GM23338 (cell line): ENCODE measurements around the gene FSHB. TPM values are rescaled to one million over a fixed set of nuclear protein-coding genes. Genes with fewer than 3 reads are reported as not detected.

ENCODE experiments used
- ATAC-seq: fragments of 200-7000 bp; cut with Tn5 transposase; 3 replicates; pipeline ENCODE4 v1.9.1; 2020
- DNase-seq: peaks from one replicate; pipeline ENCODE4 v3.0.0-alpha.2; 2015; ENCODE audit warnings: low spot score
- H2AFZ ChIP-seq: fragments of 200-600 bp; sonication (generic); 2 replicates; pipeline ENCODE4 v1.8.0; 2016; ENCODE audit warnings: antibody characterized with exemption, mild to moderate bottlenecking, moderate library complexity
- H3F3A ChIP-seq: fragments of 200-600 bp; sonication (generic); replicated peaks from 2 replicates; pipeline ENCODE4 v1.8.0; 2017; ENCODE audit warnings: antibody characterized with exemption, mixed run types, low read depth
- H3K27ac ChIP-seq: fragments of 200-600 bp; sonication (generic); 2 replicates; pipeline ENCODE4 v1.6.1; 2016; ENCODE audit warnings: low read depth
- H3K27me3 ChIP-seq: fragments of 200-600 bp; sonication (generic); 2 replicates; pipeline ENCODE4 v1.8.0; 2016; ENCODE audit warnings: mild to moderate bottlenecking, mixed run types, moderate library complexity; ENCODE audit not compliant: insufficient read depth
- H3K36me3 ChIP-seq: fragments of 200-600 bp; sonication (generic); 2 replicates; pipeline ENCODE4 v1.8.0; 2016; ENCODE audit warnings: mild to moderate bottlenecking; ENCODE audit not compliant: insufficient read depth
- H3K4me1 ChIP-seq: fragments of 200-600 bp; sonication (generic); 2 replicates; pipeline ENCODE4 v1.8.0; 2016; ENCODE audit warnings: mild to moderate bottlenecking, moderate library complexity; ENCODE audit not compliant: insufficient read depth
- H3K4me2 ChIP-seq: fragments of 200-600 bp; sonication (generic); 2 replicates; pipeline ENCODE4 v1.7.1; 2017; ENCODE audit warnings: mixed run types
- H3K4me3 ChIP-seq: fragments of 200-600 bp; sonication (generic); 2 replicates; pipeline ENCODE4 v1.6.1; 2016; ENCODE audit warnings: mixed run types
- H3K79me2 ChIP-seq: fragments of 200-600 bp; sonication (generic); replicated peaks from 2 replicates; pipeline ENCODE4 v1.8.0; 2017; ENCODE audit warnings: mild to moderate bottlenecking; ENCODE audit not compliant: insufficient read depth
- H3K9me2 ChIP-seq: fragments of 200-600 bp; sonication (generic); 2 replicates; pipeline ENCODE4 v1.8.0; 2017; ENCODE audit not compliant: insufficient read depth
- H4K20me1 ChIP-seq: fragments of 200-600 bp; sonication (generic); replicated peaks from 2 replicates; pipeline ENCODE4 v1.8.0; 2017; ENCODE audit warnings: mild to moderate bottlenecking; ENCODE audit not compliant: insufficient read depth
- H3K27ac Mint-ChIP-seq: 2 replicates; pipeline ENCODE4 v1.8.0; 2020; ENCODE audit warnings: inconsistent platforms, mild to moderate bottlenecking, moderate library complexity, mixed read lengths
- H3K27me3 Mint-ChIP-seq: 3 replicates; pipeline ENCODE4 v1.8.0; 2022; ENCODE audit warnings: low read depth, mild to moderate bottlenecking, moderate library complexity, mixed read lengths, inconsistent platforms; ENCODE audit not compliant: insufficient read depth, poor library complexity
- H3K36me3 Mint-ChIP-seq: 3 replicates; pipeline ENCODE4 v1.8.0; 2021; ENCODE audit warnings: low read depth, mild to moderate bottlenecking, inconsistent platforms, moderate library complexity, mixed read lengths
- H3K4me1 Mint-ChIP-seq: 3 replicates; pipeline ENCODE4 v1.8.0; 2020; ENCODE audit warnings: mild to moderate bottlenecking, inconsistent platforms, mixed read lengths
- H3K4me3 Mint-ChIP-seq: 3 replicates; pipeline ENCODE4 v1.8.0; 2021; ENCODE audit warnings: moderate library complexity, mild to moderate bottlenecking, inconsistent platforms, mixed read lengths
- H3K9me3 Mint-ChIP-seq: 3 replicates; pipeline ENCODE4 v1.8.0; 2020; ENCODE audit warnings: moderate library complexity, mild to moderate bottlenecking, inconsistent platforms, mixed read lengths
- ETS1 ChIP-seq: IDR thresholded peaks from 2 replicates; pipeline ENCODE4 v1.6.1; 2016; ENCODE audit warnings: antibody characterized with exemption
- EZH2 ChIP-seq: fragments of 200-600 bp; sonication (generic); IDR thresholded peaks from one replicate; pipeline ENCODE4 v1.8.0; 2017; ENCODE audit warnings: antibody characterized with exemption, mild to moderate bottlenecking, low read depth; ENCODE audit not compliant: unreplicated experiment
- NANOG ChIP-seq: IDR thresholded peaks from 2 replicates; pipeline ENCODE4 v1.6.1; 2016; ENCODE audit warnings: antibody characterized with exemption, borderline replicate concordance
- ZNF114 ChIP-seq: fragments of 250-450 bp; sonication (Bioruptor Pico); IDR thresholded peaks from 2 replicates; pipeline ENCODE4 v1.5.0; 2020; ENCODE audit warnings: mild to moderate bottlenecking, moderate library complexity
- ZNF331 ChIP-seq: fragments of 250-450 bp; sonication (Bioruptor Pico); IDR thresholded peaks from 2 replicates; pipeline ENCODE4 v1.5.0; 2020; ENCODE audit warnings: low read depth, mild to moderate bottlenecking, moderate library complexity
- polyA plus RNA-seq: library from polyadenylated mRNA; unstranded; fragments of >200 nt; fragmentation: Nextera tagmentation; extraction: Ambion mirVana; gene quantifications from 2 replicates; pipeline ENCODE4 v1.2.1, GENCODE V29; 2016
- total RNA-seq: library from RNA; depleted of rRNA; stranded (reverse); fragments of >200 nt; shearing (Covaris generic); gene quantifications from 2 replicates; pipeline ENCODE4 v1.2.3, GENCODE V29; 2014
- TF ChIP-seq, protein P1 (sequence below): fragments of 250-450 bp; sonication (Bioruptor Pico); IDR thresholded peaks from 2 replicates; pipeline ENCODE4 v1.5.0; 2020; ENCODE audit warnings: mild to moderate bottlenecking, moderate library complexity
- TF ChIP-seq, protein P2 (sequence below), 2 experiments: fragments of 200-600 bp in 1 of 2; sonication (generic) in 1 of 2; conservative IDR thresholded peaks; 2 replicates each; pipeline versions ENCODE4 v1.5.1 to v1.6.1; 2016 to 2017; ENCODE audit warnings: antibody characterized with exemption in 2 of 2, low read depth in 2 of 2, mild to moderate bottlenecking in 2 of 2, moderate library complexity in 1 of 2
- TF ChIP-seq, protein P3 (sequence below): IDR thresholded peaks from one replicate; pipeline ENCODE4 v1.6.1; 2018; ENCODE audit warnings: antibody characterized with exemption; ENCODE audit not compliant: unreplicated experiment

The FSHB gene
- total and polyA plus RNA-seq, 2 experiments from 2014 or later: not detected

GRCh38 chr11:30203850-30204249 lies 27.0 kb upstream of the FSHB start (continued):
- TF ChIP-seq, protein P1, sequence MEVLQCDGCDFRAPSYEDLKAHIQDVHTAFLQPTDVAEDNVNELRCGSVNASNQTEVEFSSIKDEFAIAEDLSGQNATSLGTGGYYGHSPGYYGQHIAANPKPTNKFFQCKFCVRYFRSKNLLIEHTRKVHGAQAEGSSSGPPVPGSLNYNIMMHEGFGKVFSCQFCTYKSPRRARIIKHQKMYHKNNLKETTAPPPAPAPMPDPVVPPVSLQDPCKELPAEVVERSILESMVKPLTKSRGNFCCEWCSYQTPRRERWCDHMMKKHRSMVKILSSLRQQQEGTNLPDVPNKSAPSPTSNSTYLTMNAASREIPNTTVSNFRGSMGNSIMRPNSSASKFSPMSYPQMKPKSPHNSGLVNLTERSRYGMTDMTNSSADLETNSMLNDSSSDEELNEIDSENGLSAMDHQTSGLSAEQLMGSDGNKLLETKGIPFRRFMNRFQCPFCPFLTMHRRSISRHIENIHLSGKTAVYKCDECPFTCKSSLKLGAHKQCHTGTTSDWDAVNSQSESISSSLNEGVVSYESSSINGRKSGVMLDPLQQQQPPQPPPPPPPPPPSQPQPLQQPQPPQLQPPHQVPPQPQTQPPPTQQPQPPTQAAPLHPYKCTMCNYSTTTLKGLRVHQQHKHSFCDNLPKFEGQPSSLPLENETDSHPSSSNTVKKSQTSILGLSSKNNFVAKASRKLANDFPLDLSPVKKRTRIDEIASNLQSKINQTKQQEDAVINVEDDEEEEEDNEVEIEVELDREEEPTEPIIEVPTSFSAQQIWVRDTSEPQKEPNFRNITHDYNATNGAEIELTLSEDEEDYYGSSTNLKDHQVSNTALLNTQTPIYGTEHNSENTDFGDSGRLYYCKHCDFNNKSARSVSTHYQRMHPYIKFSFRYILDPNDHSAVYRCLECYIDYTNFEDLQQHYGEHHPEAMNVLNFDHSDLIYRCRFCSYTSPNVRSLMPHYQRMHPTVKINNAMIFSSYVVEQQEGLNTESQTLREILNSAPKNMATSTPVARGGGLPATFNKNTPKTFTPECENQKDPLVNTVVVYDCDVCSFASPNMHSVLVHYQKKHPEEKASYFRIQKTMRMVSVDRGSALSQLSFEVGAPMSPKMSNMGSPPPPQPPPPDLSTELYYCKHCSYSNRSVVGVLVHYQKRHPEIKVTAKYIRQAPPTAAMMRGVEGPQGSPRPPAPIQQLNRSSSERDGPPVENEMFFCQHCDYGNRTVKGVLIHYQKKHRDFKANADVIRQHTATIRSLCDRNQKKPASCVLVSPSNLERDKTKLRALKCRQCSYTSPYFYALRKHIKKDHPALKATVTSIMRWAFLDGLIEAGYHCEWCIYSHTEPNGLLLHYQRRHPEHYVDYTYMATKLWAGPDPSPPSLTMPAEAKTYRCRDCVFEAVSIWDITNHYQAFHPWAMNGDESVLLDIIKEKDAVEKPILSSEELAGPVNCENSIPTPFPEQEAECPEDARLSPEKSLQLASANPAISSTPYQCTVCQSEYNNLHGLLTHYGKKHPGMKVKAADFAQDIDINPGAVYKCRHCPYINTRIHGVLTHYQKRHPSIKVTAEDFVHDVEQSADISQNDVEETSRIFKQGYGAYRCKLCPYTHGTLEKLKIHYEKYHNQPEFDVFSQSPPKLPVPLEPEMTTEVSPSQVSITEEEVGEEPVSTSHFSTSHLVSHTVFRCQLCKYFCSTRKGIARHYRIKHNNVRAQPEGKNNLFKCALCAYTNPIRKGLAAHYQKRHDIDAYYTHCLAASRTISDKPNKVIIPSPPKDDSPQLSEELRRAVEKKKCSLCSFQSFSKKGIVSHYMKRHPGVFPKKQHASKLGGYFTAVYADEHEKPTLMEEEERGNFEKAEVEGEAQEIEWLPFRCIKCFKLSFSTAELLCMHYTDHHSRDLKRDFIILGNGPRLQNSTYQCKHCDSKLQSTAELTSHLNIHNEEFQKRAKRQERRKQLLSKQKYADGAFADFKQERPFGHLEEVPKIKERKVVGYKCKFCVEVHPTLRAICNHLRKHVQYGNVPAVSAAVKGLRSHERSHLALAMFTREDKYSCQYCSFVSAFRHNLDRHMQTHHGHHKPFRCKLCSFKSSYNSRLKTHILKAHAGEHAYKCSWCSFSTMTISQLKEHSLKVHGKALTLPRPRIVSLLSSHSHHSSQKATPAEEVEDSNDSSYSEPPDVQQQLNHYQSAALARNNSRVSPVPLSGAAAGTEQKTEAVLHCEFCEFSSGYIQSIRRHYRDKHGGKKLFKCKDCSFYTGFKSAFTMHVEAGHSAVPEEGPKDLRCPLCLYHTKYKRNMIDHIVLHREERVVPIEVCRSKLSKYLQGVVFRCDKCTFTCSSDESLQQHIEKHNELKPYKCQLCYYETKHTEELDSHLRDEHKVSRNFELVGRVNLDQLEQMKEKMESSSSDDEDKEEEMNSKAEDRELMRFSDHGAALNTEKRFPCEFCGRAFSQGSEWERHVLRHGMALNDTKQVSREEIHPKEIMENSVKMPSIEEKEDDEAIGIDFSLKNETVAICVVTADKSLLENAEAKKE: peak; percentile 77
- TF ChIP-seq, protein P2, sequence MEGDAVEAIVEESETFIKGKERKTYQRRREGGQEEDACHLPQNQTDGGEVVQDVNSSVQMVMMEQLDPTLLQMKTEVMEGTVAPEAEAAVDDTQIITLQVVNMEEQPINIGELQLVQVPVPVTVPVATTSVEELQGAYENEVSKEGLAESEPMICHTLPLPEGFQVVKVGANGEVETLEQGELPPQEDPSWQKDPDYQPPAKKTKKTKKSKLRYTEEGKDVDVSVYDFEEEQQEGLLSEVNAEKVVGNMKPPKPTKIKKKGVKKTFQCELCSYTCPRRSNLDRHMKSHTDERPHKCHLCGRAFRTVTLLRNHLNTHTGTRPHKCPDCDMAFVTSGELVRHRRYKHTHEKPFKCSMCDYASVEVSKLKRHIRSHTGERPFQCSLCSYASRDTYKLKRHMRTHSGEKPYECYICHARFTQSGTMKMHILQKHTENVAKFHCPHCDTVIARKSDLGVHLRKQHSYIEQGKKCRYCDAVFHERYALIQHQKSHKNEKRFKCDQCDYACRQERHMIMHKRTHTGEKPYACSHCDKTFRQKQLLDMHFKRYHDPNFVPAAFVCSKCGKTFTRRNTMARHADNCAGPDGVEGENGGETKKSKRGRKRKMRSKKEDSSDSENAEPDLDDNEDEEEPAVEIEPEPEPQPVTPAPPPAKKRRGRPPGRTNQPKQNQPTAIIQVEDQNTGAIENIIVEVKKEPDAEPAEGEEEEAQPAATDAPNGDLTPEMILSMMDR (conservative IDR thresholded peaks at IDR 0.05; ENCODE audit: low read depth in 2 of 2): no peak

DNA sequence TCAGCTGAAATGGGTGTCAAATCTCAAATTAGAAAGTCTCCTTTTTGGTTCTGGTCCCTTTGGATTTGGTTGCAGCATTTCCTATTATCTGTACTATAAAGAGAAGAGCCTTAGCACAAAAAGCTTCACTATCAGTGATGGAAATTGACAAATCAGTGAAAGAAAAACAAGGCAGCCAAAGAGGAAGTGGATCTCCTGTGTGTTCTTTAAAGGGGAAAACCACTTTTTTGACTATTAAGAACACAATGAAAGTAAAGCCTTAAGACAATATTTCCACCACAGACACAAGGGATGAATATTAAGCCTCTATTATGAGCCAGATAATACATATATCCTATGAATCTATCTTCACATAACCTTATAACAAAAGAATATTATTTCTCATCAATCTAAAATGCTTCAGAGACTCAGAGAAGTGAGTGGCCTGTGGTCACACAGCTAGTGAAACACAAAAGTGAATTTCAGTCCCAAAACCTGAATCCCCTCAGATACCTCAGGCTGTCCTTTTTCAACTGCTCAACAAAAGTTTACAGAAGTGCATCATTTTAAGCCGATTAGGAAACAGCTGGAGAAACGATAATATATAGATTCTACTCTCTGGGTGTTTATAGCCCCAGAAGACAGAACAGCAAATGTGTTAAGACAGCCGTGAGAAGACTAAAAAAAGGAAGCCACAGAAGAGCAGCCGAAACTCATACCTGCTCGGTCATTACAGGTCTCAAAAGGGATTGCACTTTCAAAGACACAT lies 24.4 kb upstream of the FSHB start:
- H3F3A ChIP-seq: no peaks in the 10 kb centered on the region
- Mint-ChIP-seq H3K4me3 (no peak overlapping the region), H3K27me3 (peaks cover 4% of the 10 kb centered on the region), H3K36me3 (no peaks in the 10 kb centered on the region), H3K9me3 (no peaks in the 10 kb centered on the region; the same call in 2 of the 3 replicates), H3K4me1 (peaks cover 14% of the 10 kb centered on the region), H3K27ac (no peak overlapping the region)
- H3K9me2 ChIP-seq: no peaks in the 10 kb centered on the region
- H2AFZ ChIP-seq: no peak overlapping the region
- no peak overlapping the region for H3K4me3 ChIP-seq
- no peak for ATAC-seq
- no peak overlapping the region for H3K27ac ChIP-seq
- no peaks in the 10 kb centered on the region for H3K27me3 ChIP-seq
- H3K79me2 ChIP-seq: no peaks in the 10 kb centered on the region
- H3K4me2 ChIP-seq: no peak overlapping the region
- no peaks in the 10 kb centered on the region for H4K20me1 ChIP-seq
- no peak for DNase-seq
- H3K4me1 ChIP-seq: peaks cover 9% of the 10 kb centered on the region
- no peaks in the 10 kb centered on the region for H3K36me3 ChIP-seq
- no peak for TF ChIP-seq ZNF331
- no peak for TF ChIP-seq NANOG
- TF ChIP-seq, protein P3, sequence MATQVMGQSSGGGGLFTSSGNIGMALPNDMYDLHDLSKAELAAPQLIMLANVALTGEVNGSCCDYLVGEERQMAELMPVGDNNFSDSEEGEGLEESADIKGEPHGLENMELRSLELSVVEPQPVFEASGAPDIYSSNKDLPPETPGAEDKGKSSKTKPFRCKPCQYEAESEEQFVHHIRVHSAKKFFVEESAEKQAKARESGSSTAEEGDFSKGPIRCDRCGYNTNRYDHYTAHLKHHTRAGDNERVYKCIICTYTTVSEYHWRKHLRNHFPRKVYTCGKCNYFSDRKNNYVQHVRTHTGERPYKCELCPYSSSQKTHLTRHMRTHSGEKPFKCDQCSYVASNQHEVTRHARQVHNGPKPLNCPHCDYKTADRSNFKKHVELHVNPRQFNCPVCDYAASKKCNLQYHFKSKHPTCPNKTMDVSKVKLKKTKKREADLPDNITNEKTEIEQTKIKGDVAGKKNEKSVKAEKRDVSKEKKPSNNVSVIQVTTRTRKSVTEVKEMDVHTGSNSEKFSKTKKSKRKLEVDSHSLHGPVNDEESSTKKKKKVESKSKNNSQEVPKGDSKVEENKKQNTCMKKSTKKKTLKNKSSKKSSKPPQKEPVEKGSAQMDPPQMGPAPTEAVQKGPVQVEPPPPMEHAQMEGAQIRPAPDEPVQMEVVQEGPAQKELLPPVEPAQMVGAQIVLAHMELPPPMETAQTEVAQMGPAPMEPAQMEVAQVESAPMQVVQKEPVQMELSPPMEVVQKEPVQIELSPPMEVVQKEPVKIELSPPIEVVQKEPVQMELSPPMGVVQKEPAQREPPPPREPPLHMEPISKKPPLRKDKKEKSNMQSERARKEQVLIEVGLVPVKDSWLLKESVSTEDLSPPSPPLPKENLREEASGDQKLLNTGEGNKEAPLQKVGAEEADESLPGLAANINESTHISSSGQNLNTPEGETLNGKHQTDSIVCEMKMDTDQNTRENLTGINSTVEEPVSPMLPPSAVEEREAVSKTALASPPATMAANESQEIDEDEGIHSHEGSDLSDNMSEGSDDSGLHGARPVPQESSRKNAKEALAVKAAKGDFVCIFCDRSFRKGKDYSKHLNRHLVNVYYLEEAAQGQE: no peak
- no peak for TF ChIP-seq ZNF114 (CRISPR knock-in tag)
- no peak for TF ChIP-seq EZH2
- TF ChIP-seq ETS1: no peak
